Naive thymus-derived CD4-positive, alpha-beta T cell (primary cell): ENCODE results near the gene GPC3. TPM values are rescaled to one million over a fixed set of nuclear protein-coding genes. Genes with fewer than 3 reads are reported as not detected.
A peak's percentile ranks its signal among the peaks of the same experiment; 100 is the strongest.

Source experiments
- ATAC-seq: fragments of 150-1000 bp; cut with Tn5 transposase; 2 replicates; pipeline ENCODE4 v1.10.0; 2021; ENCODE audit warnings: mild to moderate bottlenecking, moderate library complexity
- CTCF ChIA-PET: fragments of 350-600 bp; sonication (Branson Sonifier 250); formaldehyde crosslinking; loops from one replicate; lab custom pipeline; 2021; ENCODE audit warnings: antibody characterized with exemption; lab: Charles Lee
- POLR2A ChIA-PET: fragments of 350-600 bp; sonication (Branson Sonifier 250); formaldehyde crosslinking; loops from one replicate; lab custom pipeline; 2021; ENCODE audit warnings: antibody characterized with exemption, inconsistent platforms; lab: Charles Lee
- DNase-seq, 9 donors: peaks; one replicate each; pipeline versions ENCODE4 v3.0.0 to v3.0.0-alpha.2; 2020 to 2022; ENCODE audit warnings: mixed read lengths in 1 of 9
- H3K27ac ChIP-seq: one replicate; pipeline ENCODE4 v1.7.0; 2013; ENCODE audit warnings: mild to moderate bottlenecking, low read depth, low read length, moderate library complexity
- H3K27me3 ChIP-seq, 2 donors: one replicate each; pipeline ENCODE4 v1.7.0; 2013; ENCODE audit warnings: low read length in 2 of 2, mild to moderate bottlenecking in 2 of 2, moderate library complexity in 2 of 2; ENCODE audit not compliant: control insufficient read depth in 2 of 2, insufficient read depth in 2 of 2
- H3K36me3 ChIP-seq, 3 experiments: 1 replicate in 2 of 3; 2 replicates in 1 of 3; pipeline ENCODE4 v1.7.0; 2013; ENCODE audit warnings: low read length in 3 of 3, mild to moderate bottlenecking in 3 of 3, moderate library complexity in 1 of 3; ENCODE audit not compliant: insufficient read depth in 3 of 3, control insufficient read depth in 2 of 3
- H3K4me1 ChIP-seq, 2 donors: one replicate each; pipeline ENCODE4 v1.7.0; 2013; ENCODE audit warnings: low read length in 2 of 2, mild to moderate bottlenecking in 2 of 2, moderate library complexity in 1 of 2; ENCODE audit not compliant: control insufficient read depth in 2 of 2, insufficient read depth in 2 of 2
- H3K4me3 ChIP-seq: 2 replicates; pipeline ENCODE4 v1.7.0; 2013; ENCODE audit warnings: mild to moderate bottlenecking, low read length
- H3K9me3 ChIP-seq, 3 experiments: 1 replicate in 2 of 3; 2 replicates in 1 of 3; pipeline ENCODE4 v1.7.0; 2013; ENCODE audit warnings: low read length in 3 of 3; ENCODE audit not compliant: control insufficient read depth in 2 of 3
- H3K27ac Mint-ChIP-seq, 9 donors: one replicate each; pipeline ENCODE4 v1.8.0; 2020 to 2022; ENCODE audit warnings: mixed read lengths in 9 of 9, mild to moderate bottlenecking in 8 of 9, moderate library complexity in 5 of 9, inconsistent platforms in 2 of 9
- H3K27me3 Mint-ChIP-seq, 5 donors: one replicate each; pipeline ENCODE4 v1.8.0; 2021 to 2022; ENCODE audit warnings: mixed read lengths in 5 of 5, mild to moderate bottlenecking in 1 of 5
- H3K36me3 Mint-ChIP-seq, 5 donors: one replicate each; pipeline ENCODE4 v1.8.0; 2020 to 2022; ENCODE audit warnings: mixed read lengths in 5 of 5, mild to moderate bottlenecking in 3 of 5, inconsistent platforms in 1 of 5
- H3K4me1 Mint-ChIP-seq, 7 donors: one replicate each; pipeline ENCODE4 v1.8.0; 2020 to 2022; ENCODE audit warnings: mixed read lengths in 7 of 7, mild to moderate bottlenecking in 3 of 7, inconsistent platforms in 1 of 7
- H3K4me3 Mint-ChIP-seq, 10 donors: one replicate each; pipeline ENCODE4 v1.8.0; 2020 to 2022; ENCODE audit warnings: mild to moderate bottlenecking in 10 of 10, mixed read lengths in 10 of 10, moderate library complexity in 6 of 10, inconsistent platforms in 2 of 10
- H3K9me3 Mint-ChIP-seq, 11 donors: one replicate each; pipeline ENCODE4 v1.8.0; 2020 to 2022; ENCODE audit warnings: mixed read lengths in 11 of 11, mild to moderate bottlenecking in 4 of 11, inconsistent platforms in 1 of 11, moderate library complexity in 1 of 11
- intact Hi-C, 2 donors: fragments of 100-400 bp; cut with micrococcal nuclease; formaldehyde crosslinking; loops; one replicate each; pipeline ENCODE4 v1.15.1; 2023
- polyA plus RNA-seq, 2 donors: library from polyadenylated mRNA; unstranded; fragments of 300-500 nt; fragmentation: Illumina TruSeq; gene quantifications; one replicate each; pipeline ENCODE4 v1.2.3, GENCODE V29; 2021
- total RNA-seq, 6 experiments: library from RNA in 5 of 6; stranded (reverse) in 5 of 6; gene quantifications; 1 replicate in 5 of 6; 2 replicates in 1 of 6; pipeline ENCODE4 v1.2.3 and lab custom pipeline; 2021 to 2026

GPC3 gene
- total and polyA plus RNA-seq, 7 experiments from 2014 or later: 0.24 to 6.0 (median 0.65) TPM

- ChIA-PET POLR2A (no interaction called here), CTCF (interaction anchor here (0.5 to 1.8 kb wide), 2 partner anchors 57 to 96 kb away, joined by 3 to 8 read pairs; no protein-coding TSS in a partner anchor)
- Histone ChIP-seq H3K27me3 (no peaks in the 10 kb centered on the region), H3K4me1 (no peaks in the 10 kb centered on the region), H3K9me3 (no peaks in the 10 kb centered on the region), H3K4me3 (no peak overlapping the region), H3K36me3 (no peaks in the 10 kb centered on the region), H3K27ac (no peak overlapping the region)
- DNase-seq: no peak
- ATAC-seq: no peak
- no peaks in the 10 kb centered on the region for H3K9me3 Mint-ChIP-seq
- H3K4me3 Mint-ChIP-seq: no peak overlapping the region
- H3K36me3 Mint-ChIP-seq: no peaks in the 10 kb centered on the region
- H3K4me1 Mint-ChIP-seq: no peaks in the 10 kb centered on the region
- no peak overlapping the region for H3K27ac Mint-ChIP-seq
- H3K27me3 Mint-ChIP-seq: no peaks in the 10 kb centered on the region
- intact Hi-C loops: loop anchor here in 1 of 2 donors (2.0 kb wide), 1 partner anchor 46 kb away; no protein-coding TSS in a partner anchor
These were observed 286.2 kb downstream of the GPC3 start for GRCh38 chrX:133699023-133699728.

- H3K27me3 Mint-ChIP-seq: no peaks in the 10 kb centered on the region
- no peak overlapping the region for H3K4me3 Mint-ChIP-seq
- DNase-seq (peak in 4 of 9 donors; percentile 1 to 29 (median 19)), ATAC-seq (no peak)
- intact Hi-C loops: loop anchor here in 1 of 2 donors (1.0 to 2.0 kb wide), 3 partner anchors 47 to 141 kb away; no protein-coding TSS in a partner anchor
- H3K27ac Mint-ChIP-seq: peak overlapping the region in 2 of 9 donors; percentile 36 to 40
- no peak overlapping the region for H3K4me3 ChIP-seq
- no peaks in the 10 kb centered on the region for H3K27me3 ChIP-seq
- no peaks in the 10 kb centered on the region for H3K9me3 Mint-ChIP-seq
- no peaks in the 10 kb centered on the region for H3K36me3 Mint-ChIP-seq
- no peaks in the 10 kb centered on the region for H3K4me1 ChIP-seq
- no peaks in the 10 kb centered on the region for H3K4me1 Mint-ChIP-seq
- CTCF ChIA-PET: interaction anchor here (0.5 to 1.8 kb wide), 3 partner anchors 58 to 97 kb away, joined by 3 to 8 read pairs (median 6); no protein-coding TSS in a partner anchor
- no peak overlapping the region for H3K27ac ChIP-seq
- POLR2A ChIA-PET: no interaction called here
- no peaks in the 10 kb centered on the region for H3K36me3 ChIP-seq
- H3K9me3 ChIP-seq: no peaks in the 10 kb centered on the region
These were observed 287.1 kb downstream of the GPC3 start for GRCh38 chrX:133698298-133698697.

GRCh38 chrX:133697656-133698055 lies 287.7 kb downstream of the GPC3 start:
- no peaks in the 10 kb centered on the region for H3K27me3 Mint-ChIP-seq
- H3K36me3 Mint-ChIP-seq: no peaks in the 10 kb centered on the region
- no peaks in the 10 kb centered on the region for H3K9me3 Mint-ChIP-seq
- no peak overlapping the region for H3K4me3 Mint-ChIP-seq
- DNase-seq: no peak
- intact Hi-C loops: loop anchor here in 1 of 2 donors (1.0 to 2.0 kb wide), 3 partner anchors 47 to 142 kb away; no protein-coding TSS in a partner anchor
- ChIA-PET CTCF (interaction anchor here (1.2 to 1.8 kb wide), 2 partner anchors 59 to 79 kb away, joined by 6 to 8 read pairs; no protein-coding TSS in a partner anchor), POLR2A (interaction anchor here (0.6 kb wide), 1 partner anchor 44 kb away, joined by 3 read pairs; no protein-coding TSS in a partner anchor)
- no peaks in the 10 kb centered on the region for H3K9me3 ChIP-seq
- no peaks in the 10 kb centered on the region for H3K4me1 ChIP-seq
- no peaks in the 10 kb centered on the region for H3K4me1 Mint-ChIP-seq
- ATAC-seq: no peak
- H3K27me3 ChIP-seq: no peaks in the 10 kb centered on the region
- H3K27ac Mint-ChIP-seq: peak overlapping the region in 1 of 9 donors; percentile 40
- H3K4me3 ChIP-seq: no peak overlapping the region
- no peak overlapping the region for H3K27ac ChIP-seq
- no peaks in the 10 kb centered on the region for H3K36me3 ChIP-seq

- no peak overlapping the region for H3K27ac ChIP-seq
- intact Hi-C loops: no loop called here
- H3K27me3 ChIP-seq: no peaks in the 10 kb centered on the region
- Mint-ChIP-seq H3K27me3 (peaks cover 0 to under 1% (median 0%) of the 10 kb centered on the region in 5 donors), H3K36me3 (no peaks in the 10 kb centered on the region), H3K9me3 (no peaks in the 10 kb centered on the region), H3K4me3 (no peak overlapping the region), H3K4me1 (no peaks in the 10 kb centered on the region), H3K27ac (no peak overlapping the region)
- H3K9me3 ChIP-seq: no peaks in the 10 kb centered on the region
- ChIA-PET CTCF (no interaction called here), POLR2A (no interaction called here)
- H3K36me3 ChIP-seq: no peaks in the 10 kb centered on the region
- H3K4me1 ChIP-seq: no peaks in the 10 kb centered on the region
- no peak for ATAC-seq
- no peak for DNase-seq
- H3K4me3 ChIP-seq: no peak overlapping the region
These were observed 295.3 kb downstream of the GPC3 start for GRCh38 chrX:133689997-133690599.

- Histone ChIP-seq H3K4me1 (no peaks in the 10 kb centered on the region), H3K27ac (no peak overlapping the region), H3K9me3 (no peaks in the 10 kb centered on the region), H3K4me3 (no peak overlapping the region), H3K36me3 (no peaks in the 10 kb centered on the region), H3K27me3 (no peaks in the 10 kb centered on the region)
- no peak overlapping the region for H3K27ac Mint-ChIP-seq
- intact Hi-C loops: no loop called here
- H3K36me3 Mint-ChIP-seq: no peaks in the 10 kb centered on the region
- DNase-seq (no peak), ATAC-seq (no peak)
- no peaks in the 10 kb centered on the region for H3K9me3 Mint-ChIP-seq
- POLR2A ChIA-PET: no interaction called here
- H3K4me3 Mint-ChIP-seq: no peak overlapping the region
- peaks cover 0 to 11% (median 6%) of the 10 kb centered on the region in 7 donors for H3K4me1 Mint-ChIP-seq
- H3K27me3 Mint-ChIP-seq: peaks cover 0 to 2% (median 0%) of the 10 kb centered on the region in 5 donors
- CTCF ChIA-PET: no interaction called here
These were observed 299.6 kb downstream of the GPC3 start for GRCh38 chrX:133685822-133686221.

- no peak for ATAC-seq
- Histone ChIP-seq H3K4me3 (no peak overlapping the region), H3K27ac (no peak overlapping the region), H3K27me3 (no peaks in the 10 kb centered on the region), H3K4me1 (no peaks in the 10 kb centered on the region), H3K9me3 (no peaks in the 10 kb centered on the region), H3K36me3 (no peaks in the 10 kb centered on the region)
- intact Hi-C loops: no loop called here
- POLR2A ChIA-PET: no interaction called here
- Mint-ChIP-seq H3K9me3 (no peaks in the 10 kb centered on the region), H3K36me3 (no peaks in the 10 kb centered on the region), H3K27me3 (peaks cover 0 to 2% (median 0%) of the 10 kb centered on the region in 5 donors), H3K4me3 (no peak overlapping the region), H3K4me1 (peaks cover 0 to 11% (median 6%) of the 10 kb centered on the region in 7 donors), H3K27ac (no peak overlapping the region)
- CTCF ChIA-PET: no interaction called here
- no peak for DNase-seq
These were observed 303.5 kb downstream of the GPC3 start for GRCh38 chrX:133681897-133682296.
